HG03460 (cell line): ENCODE data around the gene ASGR1.

ENCODE experiments used
- ATAC-seq: cut with Tn5 transposase; IDR thresholded peaks from one replicate; pipeline ENCODE4 v1.9.1; 2021; ENCODE audit not compliant: unreplicated experiment

ASGR1 gene

GRCh38 chr17:7179317-7180254 lies at the start of gene ASGR1:
ASGR1 (minus strand) TSS chr17:7179370; CDS start chr17:7178563, 807 bp downstream.
- ATAC-seq, result no peak

- no peak for ATAC-seq
Measured at GRCh38 chr17:7228920-7229319, 49.8 kb upstream of the ASGR1 start.

- no peak for ATAC-seq
Measured at GRCh38 chr17:7226721-7227710, 47.8 kb upstream of the ASGR1 start.

GRCh38 chr17:7225711-7226331 lies 46.7 kb upstream of the ASGR1 start:
- no peak for ATAC-seq

- no peak for ATAC-seq
Measured at GRCh38 chr17:7224661-7225111, 45.5 kb upstream of the ASGR1 start.

GRCh38 chr17:7224110-7224509 lies 44.9 kb upstream of the ASGR1 start:
- ATAC-seq, result no peak

GRCh38 chr17:7223375-7223774 lies 44.2 kb upstream of the ASGR1 start:
- no peak for ATAC-seq

GRCh38 chr17:7222972-7223292 lies 43.8 kb upstream of the ASGR1 start:
- ATAC-seq, result no peak

- ATAC-seq, result no peak
Measured at GRCh38 chr17:7222093-7222971, 43.2 kb upstream of the ASGR1 start.

- no peak for ATAC-seq
Measured at GRCh38 chr17:7221278-7222092, 42.3 kb upstream of the ASGR1 start.

- no peak for ATAC-seq
Measured at GRCh38 chr17:7220593-7221277, 41.6 kb upstream of the ASGR1 start.

GRCh38 chr17:7219812-7220592 lies 40.8 kb upstream of the ASGR1 start, which contains the start of the genes ACADVL and DLG4:
ACADVL (plus strand) TSS chr17:7219938; CDS start chr17:7219985, 47 bp downstream.
DLG4 (minus strand) TSS chr17:7219836.
- peak; percentile 58 for ATAC-seq

GRCh38 chr17:7219229-7219811 lies 40.1 kb upstream of the ASGR1 start:
- no peak for ATAC-seq

GRCh38 chr17:7218758-7219157 lies 39.6 kb upstream of the ASGR1 start:
- no peak for ATAC-seq

GRCh38 chr17:7218166-7218565 lies 39.0 kb upstream of the ASGR1 start:
- no peak for ATAC-seq

- no peak for ATAC-seq
Measured at GRCh38 chr17:7217113-7217987, 38.2 kb upstream of the ASGR1 start.
